OCI-LY1 (cell line): ENCODE measurements around the gene IL16.

Source experiments
- H2AFZ ChIP-seq: fragments of 200-600 bp; sonication (generic), shearing (Covaris generic); 2 replicates; pipeline ENCODE4 v1.6.0; 2014; ENCODE audit warnings: antibody characterized with exemption, mild to moderate bottlenecking, low read length
- H3F3A ChIP-seq: fragments of 200-600 bp; sonication (generic), shearing (Covaris generic); 2 replicates; pipeline ENCODE4 v1.6.0; 2014; ENCODE audit warnings: mild to moderate bottlenecking, antibody characterized with exemption, low read length, moderate library complexity; ENCODE audit not compliant: insufficient read depth
- H3K27ac ChIP-seq: fragments of 200-600 bp; sonication (generic); 2 replicates; pipeline ENCODE4 v1.5.1; 2014; ENCODE audit warnings: low read length, mixed run types, mild to moderate bottlenecking, low read depth; ENCODE audit not compliant: poor library complexity, severe bottlenecking
- H3K27me3 ChIP-seq: fragments of 200-600 bp; sonication (generic); 2 replicates; pipeline ENCODE4 v1.6.0; 2014; ENCODE audit warnings: antibody characterized with exemption, mild to moderate bottlenecking, low read length, moderate library complexity; ENCODE audit not compliant: insufficient read depth
- H3K36me3 ChIP-seq: fragments of 200-600 bp; sonication (generic); 2 replicates; pipeline ENCODE4 v1.6.1; 2014; ENCODE audit warnings: mild to moderate bottlenecking, antibody characterized with exemption, low read length, moderate library complexity, mixed read lengths; ENCODE audit not compliant: insufficient read depth
- H3K4me1 ChIP-seq: fragments of 200-600 bp; sonication (generic); 2 replicates; pipeline ENCODE4 v1.5.1; 2014; ENCODE audit warnings: mild to moderate bottlenecking, low read length, moderate library complexity; ENCODE audit not compliant: insufficient read depth, severe bottlenecking
- H3K4me2 ChIP-seq: fragments of 200-600 bp; sonication (generic), shearing (Covaris generic); 2 replicates; pipeline ENCODE4 v1.6.1; 2014; ENCODE audit warnings: low read length
- H3K4me3 ChIP-seq: fragments of 200-600 bp; sonication (generic); 2 replicates; pipeline ENCODE4 v1.5.1; 2014; ENCODE audit warnings: low read length, low read depth, mild to moderate bottlenecking, mixed read lengths; ENCODE audit not compliant: poor library complexity, severe bottlenecking
- H3K79me2 ChIP-seq: fragments of 200-600 bp; shearing (Covaris generic); 2 replicates; pipeline ENCODE4 v1.6.1; 2016; ENCODE audit warnings: mixed run types, low read length, mixed read lengths; ENCODE audit not compliant: insufficient read depth
- H3K9ac ChIP-seq: fragments of 200-600 bp; sonication (generic), shearing (Covaris generic); 2 replicates; pipeline ENCODE4 v1.6.1; 2014; ENCODE audit warnings: mild to moderate bottlenecking, low read length, mixed read lengths
- H3K9me2 ChIP-seq: fragments of 200-600 bp; sonication (generic), shearing (Covaris generic); 2 replicates; pipeline ENCODE4 v1.6.1; 2014; ENCODE audit warnings: low read depth, mild to moderate bottlenecking, low read length, mixed read lengths
- H3K9me3 ChIP-seq: fragments of 200-600 bp; shearing (Covaris generic); 2 replicates; pipeline ENCODE4 v1.6.1; 2014; ENCODE audit warnings: low read length, mixed read lengths
- H4K20me1 ChIP-seq: fragments of 200-600 bp; sonication (generic), shearing (Covaris generic); 2 replicates; pipeline ENCODE4 v1.6.0; 2016; ENCODE audit warnings: mild to moderate bottlenecking, low read length; ENCODE audit not compliant: insufficient read depth
- EZH2 ChIP-seq: fragments of 200-600 bp; sonication (generic), shearing (Covaris generic); IDR thresholded peaks from 2 replicates; pipeline ENCODE4 v1.8.0; 2017; ENCODE audit warnings: borderline replicate concordance, mixed run types, mild to moderate bottlenecking, antibody characterized with exemption, low read length, moderate library complexity, mixed read lengths
- TF ChIP-seq, protein P1 (sequence below): fragments of 200-600 bp; sonication (generic), shearing (Covaris generic); IDR thresholded peaks from 2 replicates; pipeline ENCODE4 v1.5.1; 2017; ENCODE audit warnings: mild to moderate bottlenecking, antibody characterized with exemption, low read length, moderate library complexity, mixed read lengths

The IL16 gene

GRCh38 chr15:81294516-81294880, 97.8 kb downstream of the IL16 start:
- Histone ChIP-seq H3K9me3 (no peaks in the 10 kb centered on the region), H3K27me3 (no peaks in the 10 kb centered on the region), H3K9me2 (no peaks in the 10 kb centered on the region), H2AFZ (no peak overlapping the region), H3K4me1 (peaks cover 84% of the 10 kb centered on the region), H3K4me2 (peak overlapping the region; percentile 89), H3K4me3 (peak overlapping the region; percentile 39), H3K79me2 (peaks cover 15% of the 10 kb centered on the region), H3K27ac (peak overlapping the region; percentile 96), H3K36me3 (peaks cover 6% of the 10 kb centered on the region; the same call in 1 of the 2 replicates), H4K20me1 (no peaks in the 10 kb centered on the region), H3K9ac (peak overlapping the region; percentile 77), H3F3A (no peaks in the 10 kb centered on the region)
- TF ChIP-seq EZH2, result no peak
- TF ChIP-seq, protein P1, sequence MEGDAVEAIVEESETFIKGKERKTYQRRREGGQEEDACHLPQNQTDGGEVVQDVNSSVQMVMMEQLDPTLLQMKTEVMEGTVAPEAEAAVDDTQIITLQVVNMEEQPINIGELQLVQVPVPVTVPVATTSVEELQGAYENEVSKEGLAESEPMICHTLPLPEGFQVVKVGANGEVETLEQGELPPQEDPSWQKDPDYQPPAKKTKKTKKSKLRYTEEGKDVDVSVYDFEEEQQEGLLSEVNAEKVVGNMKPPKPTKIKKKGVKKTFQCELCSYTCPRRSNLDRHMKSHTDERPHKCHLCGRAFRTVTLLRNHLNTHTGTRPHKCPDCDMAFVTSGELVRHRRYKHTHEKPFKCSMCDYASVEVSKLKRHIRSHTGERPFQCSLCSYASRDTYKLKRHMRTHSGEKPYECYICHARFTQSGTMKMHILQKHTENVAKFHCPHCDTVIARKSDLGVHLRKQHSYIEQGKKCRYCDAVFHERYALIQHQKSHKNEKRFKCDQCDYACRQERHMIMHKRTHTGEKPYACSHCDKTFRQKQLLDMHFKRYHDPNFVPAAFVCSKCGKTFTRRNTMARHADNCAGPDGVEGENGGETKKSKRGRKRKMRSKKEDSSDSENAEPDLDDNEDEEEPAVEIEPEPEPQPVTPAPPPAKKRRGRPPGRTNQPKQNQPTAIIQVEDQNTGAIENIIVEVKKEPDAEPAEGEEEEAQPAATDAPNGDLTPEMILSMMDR, result peak; percentile 54

- Histone ChIP-seq H3K4me1 (peaks cover 95% of the 10 kb centered on the region), H3K9me3 (no peaks in the 10 kb centered on the region), H3F3A (no peaks in the 10 kb centered on the region), H3K4me3 (peak overlapping the region; percentile 68), H2AFZ (no peak overlapping the region), H3K9me2 (no peaks in the 10 kb centered on the region), H4K20me1 (no peaks in the 10 kb centered on the region), H3K36me3 (peaks cover 16% of the 10 kb centered on the region; the same call in 1 of the 2 replicates), H3K27ac (peak overlapping the region; percentile 96), H3K27me3 (no peaks in the 10 kb centered on the region), H3K4me2 (peak overlapping the region; percentile 89), H3K9ac (peak overlapping the region; percentile 77), H3K79me2 (peaks cover 15% of the 10 kb centered on the region)
- no peak for TF ChIP-seq EZH2
- TF ChIP-seq, protein P1, result no peak
Observed at GRCh38 chr15:81295486-81296121, 98.9 kb downstream of the IL16 start.

DNA sequence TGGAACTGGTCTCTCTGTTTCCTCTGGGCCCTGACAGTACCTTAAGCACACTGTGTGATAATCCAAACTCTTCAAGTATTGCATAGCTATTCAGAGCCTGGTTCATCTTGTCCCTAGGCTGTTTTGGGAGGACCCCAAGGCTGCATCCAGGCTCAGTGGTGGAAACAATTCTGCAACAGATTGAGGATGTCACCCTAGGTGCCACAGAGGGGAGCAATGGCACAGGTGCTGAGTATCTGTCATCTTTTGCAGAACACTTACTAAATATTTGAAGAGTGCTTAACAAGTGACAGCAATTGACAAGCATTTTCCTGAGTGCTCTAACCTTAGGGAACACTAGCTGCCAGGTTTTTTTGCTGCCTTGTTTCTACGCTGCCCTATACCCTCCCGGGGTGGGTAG, 99.5 kb downstream of the IL16 start:
- Histone ChIP-seq H3K27ac (peak overlapping the region; percentile 96), H2AFZ (no peak overlapping the region), H3K4me1 (peaks cover 99% of the 10 kb centered on the region), H3K4me3 (peak overlapping the region; percentile 68), H4K20me1 (no peaks in the 10 kb centered on the region), H3K9me3 (no peaks in the 10 kb centered on the region), H3K36me3 (peaks cover 21% of the 10 kb centered on the region; the same call in 1 of the 2 replicates), H3K9me2 (no peaks in the 10 kb centered on the region), H3K4me2 (peak overlapping the region; percentile 89), H3K9ac (peak overlapping the region; percentile 77), H3K27me3 (no peaks in the 10 kb centered on the region), H3F3A (no peaks in the 10 kb centered on the region), H3K79me2 (peaks cover 15% of the 10 kb centered on the region)
- TF ChIP-seq, protein P1, result no peak; the same call in 1 of the 2 replicates
- no peak for TF ChIP-seq EZH2
